ENCODE data around the gene ASPHD1. TPM values are rescaled to one million over a fixed set of nuclear protein-coding genes. Genes with fewer than 3 reads are reported as not detected.

ASPHD1 gene
- total and polyA plus RNA-seq, 9 donors: 0.09 to 1.6 (median 0.55) TPM

GRCh38 chr16:29897333-29897732 lies 3.0 kb upstream of the ASPHD1 start:
- 30% methylated on average over 4 of the region's 4 CpGs for WGBS (ENCODE audit: insufficient coverage)
- Histone ChIP-seq H3K4me1 (ENCODE audit: control insufficient read depth, insufficient read depth, low read length) (peaks cover 11% of the 10 kb centered on the region), H3K36me3 (ENCODE audit: control insufficient read depth, insufficient read depth, low read length) (no peaks in the 10 kb centered on the region), H3K9me3 (replicated peaks; ENCODE audit: control insufficient read depth, low read depth, low read length) (no peaks in the 10 kb centered on the region), H3K4me3 (ENCODE audit: low read length) (no peak overlapping the region), H3K27me3 (ENCODE audit: control insufficient read depth, insufficient read depth, low read length) (peaks cover 43% of the 10 kb centered on the region), H3K27ac (ENCODE audit: low read length) (no peak overlapping the region)
- DNase-seq: no peak

GRCh38 chr16:29898135-29898803 lies 2.0 kb upstream of the ASPHD1 start:
- Histone ChIP-seq H3K4me3 (ENCODE audit: low read length) (no peak overlapping the region), H3K4me1 (ENCODE audit: control insufficient read depth, insufficient read depth, low read length) (peaks cover 11% of the 10 kb centered on the region), H3K27ac (ENCODE audit: low read length) (no peak overlapping the region), H3K9me3 (replicated peaks; ENCODE audit: control insufficient read depth, low read depth, low read length) (no peaks in the 10 kb centered on the region), H3K27me3 (ENCODE audit: control insufficient read depth, insufficient read depth, low read length) (peaks cover 43% of the 10 kb centered on the region), H3K36me3 (ENCODE audit: control insufficient read depth, insufficient read depth, low read length) (no peaks in the 10 kb centered on the region)
- 4% methylated on average over 8 of the region's 9 CpGs for WGBS (ENCODE audit: insufficient coverage)
- no peak for DNase-seq

- Histone ChIP-seq H3K27ac (ENCODE audit: low read length) (no peak overlapping the region), H3K4me3 (ENCODE audit: low read length) (peak overlapping the region; percentile 10), H3K27me3 (ENCODE audit: control insufficient read depth, insufficient read depth, low read length) (peaks cover 43% of the 10 kb centered on the region)
Observed at GRCh38 chr16:29898804-29899515, 1.3 kb upstream of the ASPHD1 start.

GRCh38 chr16:29899516-29900101 lies 679 bp upstream of the ASPHD1 start, which contains the start of gene SEZ6L2:
TSS of gene SEZ6L2 (minus strand) at chr16:29899550. CDS start at chr16:29899019, 531 bp downstream.
- peaks cover 11% of the 10 kb centered on the region for H3K4me1 ChIP-seq (ENCODE audit: control insufficient read depth, insufficient read depth, low read length)
- H3K36me3 ChIP-seq (ENCODE audit: control insufficient read depth, insufficient read depth, low read length): no peaks in the 10 kb centered on the region
- under 1% methylated on average over 22 of the region's 29 CpGs for WGBS (ENCODE audit: insufficient coverage)
- H3K27me3 ChIP-seq (ENCODE audit: control insufficient read depth, insufficient read depth, low read length): peaks cover 43% of the 10 kb centered on the region
- H3K27ac ChIP-seq (ENCODE audit: low read length): peak within 1 kb of the TSS; percentile 7
- H3K4me3 ChIP-seq (ENCODE audit: low read length): peak within 1 kb of the TSS; percentile 34
- DNase-seq: peak; percentile 76
- no peaks in the 10 kb centered on the region for H3K9me3 ChIP-seq (replicated peaks; ENCODE audit: control insufficient read depth, low read depth, low read length)

More at GRCh38 chr16:29898804-29899515, 1.3 kb upstream of the ASPHD1 start:
- H3K36me3 ChIP-seq (ENCODE audit: control insufficient read depth, insufficient read depth, low read length): no peaks in the 10 kb centered on the region
- DNase-seq: no peak
- H3K9me3 ChIP-seq (replicated peaks; ENCODE audit: control insufficient read depth, low read depth, low read length): no peaks in the 10 kb centered on the region
- WGBS (ENCODE audit: insufficient coverage): 0% methylated on average over 11 of the region's 25 CpGs
- H3K4me1 ChIP-seq (ENCODE audit: control insufficient read depth, insufficient read depth, low read length): peaks cover 11% of the 10 kb centered on the region

- Histone ChIP-seq H3K4me3 (ENCODE audit: low read length) (peak overlapping the region; percentile 34), H3K27ac (ENCODE audit: low read length) (no peak overlapping the region), H3K36me3 (ENCODE audit: control insufficient read depth, insufficient read depth, low read length) (no peaks in the 10 kb centered on the region), H3K9me3 (replicated peaks; ENCODE audit: control insufficient read depth, low read depth, low read length) (no peaks in the 10 kb centered on the region), H3K4me1 (ENCODE audit: control insufficient read depth, insufficient read depth, low read length) (peaks cover 11% of the 10 kb centered on the region), H3K27me3 (ENCODE audit: control insufficient read depth, insufficient read depth, low read length) (peaks cover 43% of the 10 kb centered on the region)
- DNase-seq: no peak
- 33% methylated on average over 20 of the region's 31 CpGs for WGBS (ENCODE audit: insufficient coverage)
Observed at GRCh38 chr16:29900888-29901606, 759 bp downstream of the ASPHD1 start.

- no peak for DNase-seq
- Histone ChIP-seq H3K4me1 (ENCODE audit: control insufficient read depth, insufficient read depth, low read length) (peaks cover 11% of the 10 kb centered on the region), H3K27ac (ENCODE audit: low read length) (no peak overlapping the region), H3K27me3 (ENCODE audit: control insufficient read depth, insufficient read depth, low read length) (peaks cover 43% of the 10 kb centered on the region), H3K36me3 (ENCODE audit: control insufficient read depth, insufficient read depth, low read length) (no peaks in the 10 kb centered on the region), H3K4me3 (ENCODE audit: low read length) (no peak overlapping the region), H3K9me3 (replicated peaks; ENCODE audit: control insufficient read depth, low read depth, low read length) (no peaks in the 10 kb centered on the region)
- 84% methylated on average over 19 of the region's 19 CpGs for WGBS (ENCODE audit: insufficient coverage)
Observed at GRCh38 chr16:29901607-29901945, 1.3 kb downstream of the ASPHD1 start.

- no peak overlapping the region for H3K27ac ChIP-seq (ENCODE audit: low read length)
- no peaks in the 10 kb centered on the region for H3K9me3 ChIP-seq (replicated peaks; ENCODE audit: control insufficient read depth, low read depth, low read length)
- WGBS (ENCODE audit: insufficient coverage): 50% methylated on average over 4 of the region's 4 CpGs
- peaks cover 29% of the 10 kb centered on the region for H3K27me3 ChIP-seq (ENCODE audit: control insufficient read depth, insufficient read depth, low read length)
- H3K36me3 ChIP-seq (ENCODE audit: control insufficient read depth, insufficient read depth, low read length): no peaks in the 10 kb centered on the region
- peaks cover 11% of the 10 kb centered on the region for H3K4me1 ChIP-seq (ENCODE audit: control insufficient read depth, insufficient read depth, low read length)
- DNase-seq: no peak
- no peak overlapping the region for H3K4me3 ChIP-seq (ENCODE audit: low read length)
Observed at GRCh38 chr16:29903590-29903989, 3.3 kb downstream of the ASPHD1 start.

- WGBS (ENCODE audit: insufficient coverage): 94% methylated on average over 3 of the region's 7 CpGs
- no peak overlapping the region for H3K4me3 ChIP-seq (ENCODE audit: low read length)
- H3K9me3 ChIP-seq (replicated peaks; ENCODE audit: control insufficient read depth, low read depth, low read length): no peaks in the 10 kb centered on the region
- no peak overlapping the region for H3K27ac ChIP-seq (ENCODE audit: low read length)
- peaks cover 18% of the 10 kb centered on the region for H3K27me3 ChIP-seq (ENCODE audit: control insufficient read depth, insufficient read depth, low read length)
- DNase-seq: no peak
- H3K4me1 ChIP-seq (ENCODE audit: control insufficient read depth, insufficient read depth, low read length): peaks cover 6% of the 10 kb centered on the region
- no peaks in the 10 kb centered on the region for H3K36me3 ChIP-seq (ENCODE audit: control insufficient read depth, insufficient read depth, low read length)
Observed at GRCh38 chr16:29904947-29905346, 4.7 kb downstream of the ASPHD1 start.

- DNase-seq: no peak
- Histone ChIP-seq H3K27me3 (ENCODE audit: control insufficient read depth, insufficient read depth, low read length) (peaks cover 15% of the 10 kb centered on the region), H3K4me3 (ENCODE audit: low read length) (no peak overlapping the region), H3K27ac (ENCODE audit: low read length) (no peak overlapping the region), H3K9me3 (replicated peaks; ENCODE audit: control insufficient read depth, low read depth, low read length) (no peaks in the 10 kb centered on the region), H3K36me3 (ENCODE audit: control insufficient read depth, insufficient read depth, low read length) (no peaks in the 10 kb centered on the region), H3K4me1 (ENCODE audit: control insufficient read depth, insufficient read depth, low read length) (peaks cover 2% of the 10 kb centered on the region)
- 100% methylated on average over 3 of the region's 13 CpGs for WGBS (ENCODE audit: insufficient coverage)
Observed at GRCh38 chr16:29905668-29906067, 5.4 kb downstream of the ASPHD1 start.
